SKM-1 treated with dmso at 0.1 percent for 144 hours (cell line): ENCODE measurements around the gene GPR37L1.

Experiments
- DNase-seq: peaks from one replicate; lab custom pipeline; 2025; ENCODE audit not compliant: unreplicated experiment; lab: John Stamatoyannopoulos, UW

GPR37L1 gene

GRCh38 chr1:202154148-202154765 is 31.5 kb downstream of the GPR37L1 start:
- DNase-seq: no peak

GRCh38 chr1:202154766-202155477 is 32.2 kb downstream of the GPR37L1 start:
- peak; percentile 72 for DNase-seq

- DNase-seq: no peak
Measured at GRCh38 chr1:202155478-202156021, 32.8 kb downstream of the GPR37L1 start.

GRCh38 chr1:202156590-202156989 is 33.9 kb downstream of the GPR37L1 start:
- DNase-seq: no peak

GRCh38 chr1:202157945-202158344 is 35.2 kb downstream of the GPR37L1 start:
- DNase-seq: no peak

GRCh38 chr1:202158810-202159533 is 36.3 kb downstream of the GPR37L1 start:
- peak; percentile 35 for DNase-seq

- peak; percentile 49 for DNase-seq
Measured at GRCh38 chr1:202159534-202160371, 37.0 kb downstream of the GPR37L1 start.

- peak; percentile 59 for DNase-seq
Measured at GRCh38 chr1:202160377-202160940, 37.7 kb downstream of the GPR37L1 start, which contains the start of gene PTPN7. Gene PTPN7 (minus strand): TSS chr1:202160602. CDS start chr1:202159402, 1,200 bp downstream.

- DNase-seq: peak; percentile 27
Measured at GRCh38 chr1:202161151-202162046, 38.7 kb downstream of the GPR37L1 start.

GRCh38 chr1:202162047-202162417 is 39.3 kb downstream of the GPR37L1 start:
- DNase-seq: peak; percentile 63

GRCh38 chr1:202162418-202163280 is 39.9 kb downstream of the GPR37L1 start:
- DNase-seq: peak; percentile 75

GRCh38 chr1:202163281-202164270 is 40.9 kb downstream of the GPR37L1 start:
- DNase-seq: no peak

- no peak for DNase-seq
Measured at GRCh38 chr1:202164271-202165037, 41.7 kb downstream of the GPR37L1 start.

GRCh38 chr1:202165267-202165941 is 42.7 kb downstream of the GPR37L1 start:
- no peak for DNase-seq

GRCh38 chr1:202165942-202166843 is 43.5 kb downstream of the GPR37L1 start:
- DNase-seq: no peak
